Fibroblast of pulmonary artery (primary cell): Measurements from ENCODE around the gene CEBPG.

Source experiments
- DNase-seq: peaks from one replicate; pipeline ENCODE4 v3.0.0-alpha.2; 2010; ENCODE audit warnings: low read depth
- H3K4me3 ChIP-seq: replicated peaks from 2 replicates; pipeline ENCODE4 v1.5.1; 2011; ENCODE audit warnings: low read depth, mild to moderate bottlenecking, control low read depth, low read length, moderate library complexity
- TF ChIP-seq, protein P1 (sequence below): IDR thresholded peaks from 2 replicates; pipeline ENCODE4 v1.5.1; 2011; ENCODE audit warnings: mild to moderate bottlenecking, control low read depth, low read length, inconsistent platforms; ENCODE audit errors: missing control alignments

CEBPG gene

DNA sequence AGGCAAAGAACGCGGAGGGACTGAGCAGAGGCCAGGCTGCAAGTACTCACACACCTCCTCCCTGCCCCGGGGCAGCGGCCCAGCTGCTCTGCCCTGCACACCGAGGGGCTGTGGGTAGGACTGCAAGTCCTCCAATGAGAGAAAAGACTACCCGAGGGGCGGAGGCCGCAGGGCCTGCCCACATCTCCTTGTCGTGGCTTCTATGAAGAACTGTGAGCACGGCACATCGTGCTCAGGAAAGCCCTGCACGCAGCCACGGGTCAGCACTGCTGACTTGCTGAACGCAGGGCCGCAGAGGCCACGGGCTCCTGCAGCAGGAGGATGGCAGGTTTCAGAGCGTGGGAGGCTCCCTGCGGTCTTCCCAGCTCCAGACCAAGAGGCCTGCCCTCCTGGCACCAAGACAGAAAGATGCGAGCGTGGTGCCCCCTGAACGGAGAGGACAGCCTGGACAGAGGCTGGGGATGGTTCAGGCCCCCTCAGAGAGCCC, 37.4 kb downstream of the CEBPG start:
- no peak for DNase-seq
- TF ChIP-seq, protein P1, sequence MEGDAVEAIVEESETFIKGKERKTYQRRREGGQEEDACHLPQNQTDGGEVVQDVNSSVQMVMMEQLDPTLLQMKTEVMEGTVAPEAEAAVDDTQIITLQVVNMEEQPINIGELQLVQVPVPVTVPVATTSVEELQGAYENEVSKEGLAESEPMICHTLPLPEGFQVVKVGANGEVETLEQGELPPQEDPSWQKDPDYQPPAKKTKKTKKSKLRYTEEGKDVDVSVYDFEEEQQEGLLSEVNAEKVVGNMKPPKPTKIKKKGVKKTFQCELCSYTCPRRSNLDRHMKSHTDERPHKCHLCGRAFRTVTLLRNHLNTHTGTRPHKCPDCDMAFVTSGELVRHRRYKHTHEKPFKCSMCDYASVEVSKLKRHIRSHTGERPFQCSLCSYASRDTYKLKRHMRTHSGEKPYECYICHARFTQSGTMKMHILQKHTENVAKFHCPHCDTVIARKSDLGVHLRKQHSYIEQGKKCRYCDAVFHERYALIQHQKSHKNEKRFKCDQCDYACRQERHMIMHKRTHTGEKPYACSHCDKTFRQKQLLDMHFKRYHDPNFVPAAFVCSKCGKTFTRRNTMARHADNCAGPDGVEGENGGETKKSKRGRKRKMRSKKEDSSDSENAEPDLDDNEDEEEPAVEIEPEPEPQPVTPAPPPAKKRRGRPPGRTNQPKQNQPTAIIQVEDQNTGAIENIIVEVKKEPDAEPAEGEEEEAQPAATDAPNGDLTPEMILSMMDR = no peak
- H3K4me3 ChIP-seq = no peak overlapping the region

DNA sequence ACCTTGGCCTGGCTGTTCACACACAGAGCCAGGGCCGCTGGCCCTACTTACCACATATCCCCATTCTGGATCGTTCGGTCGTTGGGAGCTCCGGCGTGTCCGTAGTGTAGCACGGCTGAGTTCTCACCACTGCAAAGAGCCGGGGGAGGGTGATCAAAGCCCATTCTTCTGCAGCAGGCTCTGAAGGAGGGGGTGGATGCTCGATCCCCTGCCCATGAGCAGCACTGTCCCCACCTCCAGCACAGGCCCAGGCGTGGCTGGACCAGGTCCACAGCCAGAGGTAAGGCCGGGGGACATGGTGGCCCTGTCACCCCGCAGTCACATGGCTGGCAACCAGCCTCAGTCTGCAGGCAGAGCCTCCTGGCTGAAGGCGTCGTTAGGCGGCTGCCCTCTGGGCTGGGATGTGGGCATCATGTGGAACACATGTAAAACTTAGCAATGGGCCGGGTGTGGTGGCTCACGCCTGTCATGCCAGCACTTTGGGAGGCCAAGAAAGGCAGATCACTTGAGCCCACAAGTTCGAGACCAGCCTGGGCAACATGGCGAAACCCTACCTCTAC, 38.2 kb downstream of the CEBPG start:
- TF ChIP-seq, protein P1 = no peak
- no peak overlapping the region for H3K4me3 ChIP-seq
- DNase-seq = no peak

DNA sequence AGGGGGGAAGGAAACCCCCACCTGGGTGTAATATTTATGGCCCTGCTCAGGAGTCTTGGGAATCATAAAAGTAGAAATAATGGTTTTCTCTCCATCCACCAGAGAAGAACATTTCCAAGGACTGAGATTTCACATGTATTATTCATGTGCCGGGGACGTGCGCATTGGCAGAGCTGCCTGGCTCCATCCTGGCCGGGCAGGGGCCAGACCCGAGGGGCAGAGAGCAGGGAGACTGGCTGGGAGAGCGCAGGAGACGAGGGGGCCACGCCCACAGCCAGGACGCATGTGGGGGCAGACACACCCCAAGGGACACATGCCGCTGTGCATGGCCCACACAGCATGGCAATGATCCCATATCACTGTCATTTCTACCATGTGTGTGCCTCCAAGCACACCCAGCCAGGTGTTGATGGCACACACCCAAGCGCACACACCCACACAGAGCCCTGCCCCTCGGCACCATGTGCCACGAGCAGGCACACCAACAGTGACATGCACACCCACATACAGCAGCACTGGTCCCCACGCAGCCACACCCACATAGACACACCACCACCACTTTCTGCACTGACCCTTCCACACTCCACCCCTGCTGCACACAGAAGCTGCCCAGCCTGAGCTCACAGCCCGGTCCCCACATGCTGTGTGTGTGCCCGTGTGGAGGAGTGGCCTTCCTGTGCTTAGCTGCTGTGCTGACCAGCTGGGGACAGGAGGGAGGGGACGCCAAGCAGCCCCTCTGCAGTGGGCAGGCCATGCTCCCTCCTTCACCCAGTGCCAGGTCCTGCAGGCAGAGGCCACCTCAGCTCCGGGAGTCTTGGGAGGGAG, 39.3 kb downstream of the CEBPG start:
- TF ChIP-seq, protein P1 = no peak
- no peak for DNase-seq
- no peak overlapping the region for H3K4me3 ChIP-seq

DNA sequence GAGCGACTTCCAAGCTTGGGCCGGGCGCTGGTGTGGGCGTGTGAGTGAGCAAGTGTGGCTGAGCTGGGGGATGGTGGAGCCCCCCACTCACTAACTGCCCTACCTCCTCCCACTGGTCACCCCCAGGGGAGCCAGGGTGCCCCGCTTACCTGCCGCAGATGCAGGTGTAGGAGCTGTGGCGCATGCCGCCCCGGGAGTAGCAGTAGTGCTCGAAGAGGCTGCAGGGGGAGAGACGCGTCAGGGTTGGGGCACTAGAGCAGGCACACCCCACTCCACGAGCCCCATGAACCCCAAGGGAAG, 39.9 kb downstream of the CEBPG start:
- no peak for DNase-seq
- H3K4me3 ChIP-seq = no peak overlapping the region
- TF ChIP-seq, protein P1 = no peak

DNA sequence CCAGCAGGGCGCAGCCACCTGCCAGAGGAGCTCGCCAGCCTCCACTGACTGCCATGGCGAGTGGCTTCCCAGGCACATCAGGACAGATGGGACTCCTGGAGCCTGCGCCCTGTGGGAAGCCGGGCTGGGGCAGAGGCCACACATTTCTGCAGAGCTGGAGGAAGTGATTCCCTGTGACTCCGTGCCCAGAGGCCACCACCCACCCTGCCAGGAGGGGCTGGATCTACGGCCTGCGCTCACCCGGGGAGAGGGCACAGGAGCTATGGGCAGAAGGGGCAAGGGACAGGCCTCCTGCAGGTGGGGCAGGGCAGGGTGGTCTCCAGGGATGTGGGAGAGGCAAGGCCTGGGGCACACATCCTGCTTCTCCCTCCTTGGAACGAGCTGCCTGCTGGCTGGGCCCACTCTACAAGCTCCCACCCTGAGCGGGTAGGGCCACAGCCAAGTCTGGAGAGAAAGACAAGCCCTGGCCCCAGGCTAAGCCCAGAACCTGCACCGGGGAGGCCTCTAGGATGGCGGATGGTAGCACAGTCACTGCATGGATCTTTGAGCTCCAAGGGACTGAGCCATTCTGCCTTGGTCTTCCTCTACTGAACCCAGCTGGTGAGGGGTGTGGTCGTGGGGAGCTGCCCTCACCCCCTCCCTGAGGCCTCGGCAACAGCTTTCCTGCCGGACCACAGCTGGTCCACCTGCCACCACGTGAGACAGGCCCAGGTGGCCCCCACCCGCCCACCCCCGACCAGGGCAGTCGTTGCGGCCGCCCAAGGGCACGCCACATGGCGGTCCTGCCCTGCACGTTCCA, 40.6 kb downstream of the CEBPG start:
- TF ChIP-seq, protein P1 = no peak
- DNase-seq = no peak
- H3K4me3 ChIP-seq = no peak overlapping the region

DNA sequence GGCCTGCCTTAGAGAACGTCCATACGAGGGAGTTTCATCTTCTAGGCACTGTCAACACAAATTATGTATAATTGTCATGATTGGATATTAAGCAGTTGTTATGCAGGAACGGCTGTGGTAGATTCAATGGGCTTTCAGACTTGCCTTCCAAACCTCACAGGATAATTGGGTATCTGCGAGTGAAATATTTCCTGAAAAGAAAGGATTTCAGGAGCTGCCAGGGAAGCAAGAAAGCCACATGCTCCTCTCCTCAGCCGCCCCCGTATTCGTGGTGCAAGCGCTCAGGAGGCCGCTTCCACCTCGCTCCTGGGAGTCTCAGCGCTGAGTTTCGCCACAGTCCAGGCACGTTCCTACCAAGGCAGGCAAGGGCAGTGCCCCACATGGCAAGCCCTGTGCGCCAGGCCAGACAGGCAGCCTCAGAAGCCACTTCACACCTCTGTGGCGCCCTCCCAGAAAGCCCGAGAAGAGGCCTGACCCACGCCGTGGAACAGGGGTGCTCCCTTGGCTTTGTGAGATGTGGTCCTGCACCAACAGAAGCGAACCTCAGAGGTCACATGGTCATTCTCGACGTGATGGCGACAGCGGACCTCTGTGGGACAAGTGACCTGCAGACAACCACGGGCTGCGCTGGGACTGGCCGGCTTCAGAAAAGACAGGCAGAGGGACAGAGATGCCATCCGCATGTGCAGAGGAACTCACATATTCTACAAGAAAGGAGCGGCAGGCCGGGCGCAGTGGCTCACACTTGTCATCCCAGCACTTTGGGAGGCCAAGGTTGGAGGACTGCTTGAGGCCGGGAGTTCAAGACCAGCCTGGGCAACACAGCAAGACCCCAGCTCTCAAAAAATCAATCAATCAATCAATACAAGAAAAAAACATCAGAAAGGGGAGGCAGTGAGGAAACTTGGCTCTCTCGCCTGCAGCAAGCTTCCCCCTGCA, 41.4 kb downstream of the CEBPG start:
- DNase-seq = no peak
- H3K4me3 ChIP-seq = no peak overlapping the region
- TF ChIP-seq, protein P1 = no peak
